Stomach smooth muscle (tissue), 2 donors: ENCODE data around the gene CSK.
A peak's percentile ranks its signal among the peaks of the same experiment; 100 is the strongest.
"Not testable (repeated sequence)": the region's sequence is repeated elsewhere in the genome, so short reads cannot be mapped to it uniquely, and the experiment has no call there.

Experiments used
- H3K27ac ChIP-seq: one replicate; pipeline ENCODE4 v1.7.0; 2013; ENCODE audit warnings: mild to moderate bottlenecking, low read length, inconsistent platforms
- H3K27me3 ChIP-seq, 2 donors: one replicate each; pipeline ENCODE4 v1.7.0; 2013; ENCODE audit warnings: low read length in 2 of 2; ENCODE audit not compliant: insufficient read depth in 2 of 2, control insufficient read depth in 1 of 2
- H3K36me3 ChIP-seq, 2 donors: one replicate each; pipeline ENCODE4 v1.7.0; 2013; ENCODE audit warnings: low read length in 2 of 2; ENCODE audit not compliant: control insufficient read depth in 2 of 2, insufficient read depth in 2 of 2
- H3K4me1 ChIP-seq: one replicate; pipeline ENCODE4 v1.7.0; 2013; ENCODE audit warnings: low read length; ENCODE audit not compliant: control insufficient read depth, insufficient read depth
- H3K4me3 ChIP-seq, 2 donors: one replicate each; pipeline ENCODE4 v1.7.0; 2013; ENCODE audit warnings: low read length in 2 of 2
- H3K9ac ChIP-seq, 2 donors: one replicate each; pipeline ENCODE4 v1.7.0; 2013; ENCODE audit warnings: low read length in 2 of 2, mild to moderate bottlenecking in 1 of 2
- H3K9me3 ChIP-seq, 2 donors: one replicate each; pipeline ENCODE4 v1.7.0; 2013; ENCODE audit warnings: low read length in 2 of 2; ENCODE audit not compliant: control insufficient read depth in 2 of 2
- donor health status: healthy.
- donor health status: Pancreatic carcinoma.

The CSK gene

DNA sequence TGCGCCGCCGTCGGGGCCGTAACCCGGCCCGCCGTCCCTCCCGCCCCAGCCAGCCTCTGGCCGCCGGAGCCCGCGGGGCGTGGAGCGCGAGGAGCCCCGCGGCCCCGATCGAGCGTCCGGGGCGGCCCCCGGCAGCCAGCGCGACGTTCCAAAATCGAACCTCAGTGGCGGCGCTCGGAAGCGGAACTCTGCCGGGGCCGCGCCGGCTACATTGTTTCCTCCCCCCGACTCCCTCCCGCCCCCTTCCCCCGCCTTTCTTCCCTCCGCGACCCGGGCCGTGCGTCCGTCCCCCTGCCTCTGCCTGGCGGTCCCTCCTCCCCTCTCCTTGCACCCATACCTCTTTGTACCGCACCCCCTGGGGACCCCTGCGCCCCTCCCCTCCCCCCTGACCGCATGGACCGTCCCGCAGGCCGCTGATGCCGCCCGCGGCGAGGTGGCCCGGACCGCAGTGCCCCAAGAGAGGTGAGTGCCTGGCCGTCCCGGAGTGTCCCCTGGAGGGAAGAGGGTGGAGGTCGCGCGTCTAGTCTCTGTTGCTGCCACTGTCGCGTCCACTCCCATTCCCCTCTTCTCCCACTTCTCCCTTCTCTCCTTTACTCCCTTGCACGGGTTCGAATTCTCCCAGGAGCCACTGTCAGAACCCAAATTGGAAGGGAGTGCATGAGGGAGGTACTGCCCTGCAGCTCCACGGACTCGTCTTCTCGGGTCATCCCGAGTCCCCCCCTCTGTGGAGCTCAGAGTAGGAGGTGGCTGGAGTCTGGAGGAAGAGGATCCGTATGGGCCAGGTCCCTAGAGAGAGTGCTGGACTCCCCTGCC, 585 bp downstream of the CSK start:
- Histone ChIP-seq H3K4me3 (peak overlapping the region; percentile 89 to 94), H3K9me3 (no peaks in the 10 kb centered on the region), H3K4me1 (peaks cover 57% of the 10 kb centered on the region), H3K9ac (peak overlapping the region; percentile 78 to 85), H3K36me3 (peaks cover 0 to 2% of the 10 kb centered on the region in 2 donors), H3K27me3 (no peaks in the 10 kb centered on the region), H3K27ac (no peak overlapping the region)

DNA sequence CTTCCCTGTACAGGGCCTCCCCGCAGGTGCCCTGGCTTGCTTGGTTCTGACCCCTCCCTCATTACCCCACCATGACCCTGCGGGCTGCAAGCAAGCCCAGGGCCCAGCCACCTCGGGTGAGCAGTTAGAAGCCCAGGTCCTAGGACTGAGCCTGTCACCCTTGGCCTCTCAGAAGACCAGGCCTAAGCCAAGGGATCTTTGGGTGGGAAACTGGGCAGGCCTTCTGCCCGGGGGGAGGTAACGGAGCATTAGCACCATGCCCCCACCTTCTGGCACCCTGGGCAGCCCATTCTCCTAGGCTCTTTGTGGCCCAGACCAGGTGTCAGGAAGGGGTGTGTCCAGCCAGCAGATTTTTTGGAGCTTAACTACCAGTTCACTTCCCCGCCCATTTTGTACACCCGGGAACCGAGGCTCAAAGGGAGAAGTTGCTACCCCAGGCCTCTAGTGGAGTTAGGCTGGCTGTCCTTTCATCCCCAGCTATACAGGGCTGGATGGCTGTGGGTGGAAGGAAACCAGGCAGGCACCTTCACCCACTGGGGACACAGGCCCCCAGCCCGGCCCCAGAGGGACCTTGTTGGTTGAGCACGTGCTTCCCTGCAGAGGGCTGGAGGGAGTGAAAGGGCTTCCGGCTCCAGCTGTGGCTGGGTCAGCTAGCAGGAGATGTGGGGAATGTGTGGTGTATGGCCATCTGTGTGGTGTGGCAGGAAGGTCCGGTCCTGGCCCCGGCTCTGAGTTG, 1.4 kb downstream of the CSK start:
- H3K4me3 ChIP-seq = peak overlapping the region; percentile 89 to 94
- H3K4me1 ChIP-seq = peaks cover 60% of the 10 kb centered on the region
- H3K36me3 ChIP-seq = peaks cover 0 to 2% of the 10 kb centered on the region in 2 donors
- H3K27me3 ChIP-seq = no peaks in the 10 kb centered on the region
- H3K27ac ChIP-seq = no peak overlapping the region
- H3K9ac ChIP-seq = peak overlapping the region; percentile 78 to 85
- H3K9me3 ChIP-seq = no peaks in the 10 kb centered on the region

DNA sequence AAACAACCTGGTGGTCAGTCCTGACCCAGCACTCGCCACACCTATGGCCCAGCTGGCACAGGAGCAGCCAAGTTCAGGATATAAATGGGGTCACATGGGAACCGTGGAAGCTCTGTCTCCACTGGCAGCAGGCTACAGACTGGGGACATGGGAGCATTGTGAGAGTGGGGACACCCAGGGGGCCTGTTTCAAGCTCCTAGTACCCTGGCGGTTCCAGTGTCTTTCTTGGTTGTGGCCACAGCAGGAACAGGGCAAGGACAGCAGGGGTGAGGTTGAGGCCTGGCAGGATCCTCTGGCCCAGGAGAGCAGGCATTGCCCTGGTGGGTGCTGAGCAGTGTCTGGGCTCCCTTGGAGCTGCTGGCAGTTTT, 1.9 kb downstream of the CSK start:
- H3K9ac ChIP-seq = peak overlapping the region; percentile 78 to 85
- peak overlapping the region; percentile 89 to 94 for H3K4me3 ChIP-seq
- H3K9me3 ChIP-seq = no peaks in the 10 kb centered on the region
- H3K4me1 ChIP-seq = peaks cover 64% of the 10 kb centered on the region
- no peaks in the 10 kb centered on the region for H3K27me3 ChIP-seq
- no peak overlapping the region for H3K27ac ChIP-seq
- peaks cover 0 to 2% of the 10 kb centered on the region in 2 donors for H3K36me3 ChIP-seq

DNA sequence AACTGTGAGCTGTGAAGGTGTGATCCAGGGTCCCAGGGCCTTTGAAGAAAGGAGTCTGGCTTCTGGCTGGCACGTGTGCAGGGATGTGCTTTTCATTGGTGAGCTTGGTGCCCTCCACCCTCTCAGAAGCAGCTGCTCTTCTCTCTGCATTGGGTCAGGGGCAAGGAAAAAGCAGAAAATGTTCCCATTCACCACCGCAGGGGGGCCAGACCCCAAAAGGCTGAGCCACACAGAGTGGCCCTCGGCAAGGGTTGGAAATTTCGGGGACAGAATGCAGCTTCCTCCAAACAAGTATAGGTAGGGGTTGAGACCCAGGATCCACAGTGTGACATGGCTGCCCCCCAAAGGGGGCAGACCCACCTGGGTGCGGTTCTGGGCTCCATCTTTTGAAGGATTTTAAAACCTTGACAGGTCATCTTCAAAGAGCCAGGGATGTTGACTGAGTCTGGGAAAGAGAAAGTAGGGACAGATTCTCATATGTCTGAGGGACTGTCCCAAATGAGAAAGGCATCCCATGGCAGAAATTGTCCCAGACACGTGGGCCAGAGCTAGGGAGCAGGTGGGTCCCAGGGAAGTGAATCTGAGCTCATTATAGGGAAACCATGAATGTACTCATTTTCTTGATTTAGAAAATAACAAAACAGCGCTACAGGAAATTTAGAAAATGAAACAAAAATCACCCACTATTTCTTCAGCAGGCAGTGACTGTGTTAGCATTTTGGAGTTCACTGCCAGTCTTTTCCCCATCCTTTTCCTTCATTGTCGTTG, 2.7 kb downstream of the CSK start:
- Histone ChIP-seq H3K27ac (no peak overlapping the region), H3K4me3 (no peak overlapping the region)

GRCh38 chr15:74785194-74786032, 3.5 kb downstream of the CSK start:
- Histone ChIP-seq H3K36me3 (peaks cover 0 to 2% of the 10 kb centered on the region in 2 donors), H3K27ac (no peak overlapping the region), H3K4me1 (peaks cover 81% of the 10 kb centered on the region), H3K4me3 (peak overlapping the region in 1 of 2 donors; percentile 15), H3K27me3 (no peaks in the 10 kb centered on the region), H3K9me3 (no peaks in the 10 kb centered on the region), H3K9ac (no peak overlapping the region)

More for the DNA sequence above, 2.7 kb downstream of the CSK start:
- Histone ChIP-seq H3K4me1 (peaks cover 73% of the 10 kb centered on the region), H3K9me3 (no peaks in the 10 kb centered on the region), H3K36me3 (peaks cover 0 to 2% of the 10 kb centered on the region in 2 donors), H3K27me3 (no peaks in the 10 kb centered on the region), H3K9ac (peak overlapping the region in 1 of 2 donors; percentile 27)

DNA sequence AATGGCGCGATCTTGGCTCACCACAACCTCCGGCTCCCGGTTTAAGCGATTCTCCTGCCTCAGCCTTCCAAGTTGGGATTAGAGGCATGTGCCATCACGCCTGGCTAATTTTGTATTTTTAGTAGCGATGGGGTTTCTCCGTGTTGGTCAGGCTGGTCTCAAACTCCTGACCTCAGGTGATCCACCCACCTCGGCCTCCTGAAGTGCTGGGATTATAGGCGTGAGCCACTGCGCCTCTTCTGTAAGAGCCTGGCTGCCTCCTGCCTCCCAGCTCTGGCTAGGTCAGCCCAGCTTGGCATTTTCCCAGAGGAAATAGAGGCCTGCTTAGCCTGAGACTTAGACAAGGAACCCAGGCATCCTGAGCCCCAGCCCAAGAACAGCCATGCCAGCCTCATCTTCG, 4.2 kb downstream of the CSK start:
- not testable (repeated sequence) for H3K9ac ChIP-seq, H3K27ac ChIP-seq, H3K36me3 ChIP-seq, H3K4me3 ChIP-seq, H3K27me3 ChIP-seq, H3K9me3 ChIP-seq
- peaks cover 80% of the 10 kb centered on the region for H3K4me1 ChIP-seq

GRCh38 chr15:74786551-74787165, 4.8 kb downstream of the CSK start:
- Histone ChIP-seq H3K27me3 (no peaks in the 10 kb centered on the region), H3K36me3 (peaks cover 0 to 2% of the 10 kb centered on the region in 2 donors), H3K4me3 (no peak overlapping the region), H3K9me3 (no peaks in the 10 kb centered on the region), H3K4me1 (peaks cover 75% of the 10 kb centered on the region), H3K27ac (no peak overlapping the region), H3K9ac (no peak overlapping the region)

DNA sequence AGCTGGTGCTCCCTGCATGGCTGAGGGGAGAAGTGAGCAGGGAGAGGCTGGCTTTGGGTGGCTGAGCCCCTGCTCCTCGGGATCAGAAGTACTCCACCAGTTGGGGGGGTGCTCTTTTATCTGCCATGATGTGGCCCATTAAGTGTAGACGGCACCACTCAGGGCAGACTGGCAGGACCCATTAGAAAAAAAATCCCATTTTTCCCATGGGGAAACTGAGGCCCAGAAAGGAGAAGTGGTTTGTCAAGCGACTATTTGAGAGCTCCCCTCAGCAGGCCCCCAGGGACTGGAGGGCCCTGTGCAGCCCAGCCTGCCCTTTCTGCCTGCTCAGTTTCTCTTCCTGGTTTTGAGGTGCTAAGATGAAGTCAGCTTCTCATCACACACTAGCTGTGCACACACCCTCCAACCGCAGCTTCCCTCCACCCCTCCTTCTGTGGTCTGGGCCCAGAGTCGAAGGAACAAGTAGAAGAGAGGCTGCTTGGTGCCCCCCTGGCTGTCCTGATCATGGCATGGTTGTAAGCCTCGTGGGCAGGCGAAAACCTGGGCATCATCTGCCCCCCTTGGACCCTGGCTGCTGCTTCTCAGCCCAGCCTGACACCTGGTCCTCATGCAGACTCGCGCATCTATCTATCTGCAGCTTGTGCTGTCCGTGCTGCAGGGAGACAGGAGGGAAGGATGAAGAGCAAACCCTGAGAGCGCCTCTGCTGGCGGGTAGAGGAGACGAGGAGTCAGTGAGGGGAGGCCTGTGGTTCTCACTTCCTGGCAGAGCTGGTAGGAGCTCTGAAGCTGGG, 5.6 kb downstream of the CSK start:
- Histone ChIP-seq H3K4me3 (peak overlapping the region in 1 of 2 donors; percentile 12), H3K27ac (peak overlapping the region; percentile 18), H3K9ac (peak overlapping the region in 1 of 2 donors; percentile 51), H3K36me3 (peaks cover 0 to 2% of the 10 kb centered on the region in 2 donors), H3K4me1 (peaks cover 74% of the 10 kb centered on the region), H3K9me3 (no peaks in the 10 kb centered on the region), H3K27me3 (no peaks in the 10 kb centered on the region)

DNA sequence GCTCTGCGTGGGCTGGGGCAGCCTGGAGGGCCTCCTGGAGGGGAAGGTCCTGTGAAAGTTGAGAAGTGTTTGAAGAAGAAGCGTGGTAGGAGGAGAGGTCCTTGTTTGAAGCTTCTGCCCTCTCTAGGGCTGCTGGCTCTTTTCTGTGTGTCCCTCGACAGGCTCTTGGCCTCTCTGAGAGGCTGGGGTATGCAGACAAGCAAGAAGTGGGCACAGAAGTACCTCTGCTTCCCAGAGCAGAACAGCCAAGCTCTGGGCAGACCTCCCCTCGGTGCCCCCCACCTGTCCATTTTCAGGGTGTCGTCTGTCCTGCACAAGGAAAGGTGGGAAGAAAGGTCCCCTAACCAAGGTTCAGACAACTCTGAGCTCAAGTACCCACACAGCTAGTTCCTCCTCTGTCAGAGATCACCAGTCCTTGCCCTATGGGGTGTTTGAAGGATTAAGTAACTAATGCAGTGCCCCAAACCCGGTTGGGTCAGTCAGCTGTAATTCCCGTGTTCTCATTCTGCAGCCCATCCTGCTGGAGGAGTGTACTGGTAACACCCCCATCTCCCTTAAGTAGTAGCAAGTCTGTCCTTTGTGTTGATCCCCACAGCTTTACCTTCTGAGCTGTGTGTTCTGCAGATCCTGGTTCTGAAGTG, 6.3 kb downstream of the CSK start:
- no peak overlapping the region for H3K4me3 ChIP-seq
- H3K27ac ChIP-seq = peak overlapping the region; percentile 18
- H3K9me3 ChIP-seq = no peaks in the 10 kb centered on the region
- H3K36me3 ChIP-seq = peaks cover 0 to 2% of the 10 kb centered on the region in 2 donors
- no peaks in the 10 kb centered on the region for H3K27me3 ChIP-seq
- H3K4me1 ChIP-seq = peaks cover 73% of the 10 kb centered on the region
- H3K9ac ChIP-seq = peak overlapping the region in 1 of 2 donors; percentile 51
